ENCODE results near the gene CR1. TPM values are rescaled to one million over a fixed set of nuclear protein-coding genes. Genes with fewer than 3 reads are reported as not detected.
"Not testable (repeated sequence)": the region's sequence is repeated elsewhere in the genome, so short reads cannot be mapped to it uniquely, and the experiment has no call there.

The CR1 gene
- total and polyA plus RNA-seq, 2 donors = 1.5 to 1.6 TPM

GRCh38 chr1:207594095-207594494, 98.1 kb downstream of the CR1 start:
- not testable (repeated sequence) for H3K9me3 ChIP-seq (ENCODE audit: control insufficient read depth in 2 of 2, insufficient read depth in 1 of 2, low read length in 1 of 2); DNase-seq (ENCODE audit: low read depth in 6 of 9, low spot score in 9 of 9); H3K4me3 ChIP-seq (ENCODE audit: low read length in 2 of 2); H3K36me3 ChIP-seq (ENCODE audit: control insufficient read depth in 2 of 2, insufficient read depth in 2 of 2, low read length in 1 of 2); H3K27ac ChIP-seq (ENCODE audit: low read depth in 1 of 2, low read length in 1 of 2); H3K27me3 ChIP-seq (ENCODE audit: control insufficient read depth in 2 of 2, insufficient read depth in 1 of 2, low read length in 1 of 2); H3K4me1 ChIP-seq (ENCODE audit: control insufficient read depth in 2 of 2, insufficient read depth in 2 of 2, low read length in 2 of 2)
- WGBS = 98% methylated on average over 4 of the region's 4 CpGs

GRCh38 chr1:207603777-207604176, 107.8 kb downstream of the CR1 start:
- Histone ChIP-seq H3K4me1 (ENCODE audit: control insufficient read depth in 2 of 2, insufficient read depth in 2 of 2, low read length in 2 of 2) (no peaks in the 10 kb centered on the region), H3K36me3 (ENCODE audit: control insufficient read depth in 2 of 2, insufficient read depth in 2 of 2, low read length in 1 of 2) (no peaks in the 10 kb centered on the region), H3K4me3 (ENCODE audit: low read length in 2 of 2) (no peak overlapping the region), H3K27ac (ENCODE audit: low read depth in 1 of 2, low read length in 1 of 2) (no peak overlapping the region), H3K27me3 (ENCODE audit: control insufficient read depth in 2 of 2, insufficient read depth in 1 of 2, low read length in 1 of 2) (no peaks in the 10 kb centered on the region), H3K9me3 (ENCODE audit: control insufficient read depth in 2 of 2, insufficient read depth in 1 of 2, low read length in 1 of 2) (no peaks in the 10 kb centered on the region)
- DNase-seq (ENCODE audit: low read depth in 6 of 9, low spot score in 9 of 9) = no peak
- 94% methylated on average over 6 of the region's 6 CpGs for WGBS

GRCh38 chr1:207605444-207606361, 109.7 kb downstream of the CR1 start:
- WGBS = 98% methylated on average over 7 of the region's 7 CpGs
- no peak overlapping the region for H3K27ac ChIP-seq (ENCODE audit: low read depth in 1 of 2, low read length in 1 of 2)
- no peaks in the 10 kb centered on the region for H3K36me3 ChIP-seq (ENCODE audit: control insufficient read depth in 2 of 2, insufficient read depth in 2 of 2, low read length in 1 of 2)

GRCh38 chr1:207606362-207606755, 110.4 kb downstream of the CR1 start:
- Histone ChIP-seq H3K4me1 (ENCODE audit: control insufficient read depth in 2 of 2, insufficient read depth in 2 of 2, low read length in 2 of 2) (no peaks in the 10 kb centered on the region), H3K27ac (ENCODE audit: low read depth in 1 of 2, low read length in 1 of 2) (no peak overlapping the region), H3K4me3 (ENCODE audit: low read length in 2 of 2) (no peak overlapping the region), H3K27me3 (ENCODE audit: control insufficient read depth in 2 of 2, insufficient read depth in 1 of 2, low read length in 1 of 2) (no peaks in the 10 kb centered on the region), H3K36me3 (ENCODE audit: control insufficient read depth in 2 of 2, insufficient read depth in 2 of 2, low read length in 1 of 2) (no peaks in the 10 kb centered on the region), H3K9me3 (ENCODE audit: control insufficient read depth in 2 of 2, insufficient read depth in 1 of 2, low read length in 1 of 2) (no peaks in the 10 kb centered on the region)
- no peak for DNase-seq (ENCODE audit: low read depth in 6 of 9, low spot score in 9 of 9)
- WGBS = 92% methylated on average over 2 of the region's 2 CpGs

More at GRCh38 chr1:207605444-207606361, 109.7 kb downstream of the CR1 start:
- H3K4me1 ChIP-seq (ENCODE audit: control insufficient read depth in 2 of 2, insufficient read depth in 2 of 2, low read length in 2 of 2) = no peaks in the 10 kb centered on the region
- H3K4me3 ChIP-seq (ENCODE audit: low read length in 2 of 2) = no peak overlapping the region
- DNase-seq (ENCODE audit: low read depth in 6 of 9, low spot score in 9 of 9) = no peak
- no peaks in the 10 kb centered on the region for H3K27me3 ChIP-seq (ENCODE audit: control insufficient read depth in 2 of 2, insufficient read depth in 1 of 2, low read length in 1 of 2)
- H3K9me3 ChIP-seq (ENCODE audit: control insufficient read depth in 2 of 2, insufficient read depth in 1 of 2, low read length in 1 of 2) = no peaks in the 10 kb centered on the region

- Histone ChIP-seq H3K4me1 (ENCODE audit: control insufficient read depth in 2 of 2, insufficient read depth in 2 of 2, low read length in 2 of 2) (no peaks in the 10 kb centered on the region), H3K4me3 (ENCODE audit: low read length in 2 of 2) (no peak overlapping the region), H3K36me3 (ENCODE audit: control insufficient read depth in 2 of 2, insufficient read depth in 2 of 2, low read length in 1 of 2) (no peaks in the 10 kb centered on the region), H3K27me3 (ENCODE audit: control insufficient read depth in 2 of 2, insufficient read depth in 1 of 2, low read length in 1 of 2) (no peaks in the 10 kb centered on the region), H3K27ac (ENCODE audit: low read depth in 1 of 2, low read length in 1 of 2) (no peak overlapping the region), H3K9me3 (ENCODE audit: control insufficient read depth in 2 of 2, insufficient read depth in 1 of 2, low read length in 1 of 2) (peaks cover 0 to 8% of the 10 kb centered on the region in 2 donors)
- no peak for DNase-seq (ENCODE audit: low read depth in 6 of 9, low spot score in 9 of 9)
- WGBS = 89% methylated on average over 11 of the region's 11 CpGs
These were observed 116.8 kb downstream of the CR1 start for GRCh38 chr1:207612762-207613161.

- DNase-seq (ENCODE audit: low read depth in 6 of 9, low spot score in 9 of 9) = peak in 7 of 9 donors; percentile 10 to 57 (median 27)
- H3K27me3 ChIP-seq (ENCODE audit: control insufficient read depth in 2 of 2, insufficient read depth in 1 of 2, low read length in 1 of 2) = no peaks in the 10 kb centered on the region
- peak overlapping the region in 1 of 2 donors; percentile 42 for H3K27ac ChIP-seq (ENCODE audit: low read depth in 1 of 2, low read length in 1 of 2)
- no peak overlapping the region for H3K4me3 ChIP-seq (ENCODE audit: low read length in 2 of 2)
- H3K9me3 ChIP-seq (ENCODE audit: control insufficient read depth in 2 of 2, insufficient read depth in 1 of 2, low read length in 1 of 2) = no peaks in the 10 kb centered on the region
- H3K4me1 ChIP-seq (ENCODE audit: control insufficient read depth in 2 of 2, insufficient read depth in 2 of 2, low read length in 2 of 2) = no peaks in the 10 kb centered on the region
- no peaks in the 10 kb centered on the region for H3K36me3 ChIP-seq (ENCODE audit: control insufficient read depth in 2 of 2, insufficient read depth in 2 of 2, low read length in 1 of 2)
- 59% methylated on average over 7 of the region's 7 CpGs for whole genome bisulfite sequencing
These were observed 124.0 kb downstream of the CR1 start for GRCh38 chr1:207619871-207620542.

GRCh38 chr1:207620543-207620893, 124.6 kb downstream of the CR1 start:
- Histone ChIP-seq H3K36me3 (ENCODE audit: control insufficient read depth in 2 of 2, insufficient read depth in 2 of 2, low read length in 1 of 2) (no peaks in the 10 kb centered on the region), H3K9me3 (ENCODE audit: control insufficient read depth in 2 of 2, insufficient read depth in 1 of 2, low read length in 1 of 2) (no peaks in the 10 kb centered on the region), H3K4me3 (ENCODE audit: low read length in 2 of 2) (no peak overlapping the region), H3K27me3 (ENCODE audit: control insufficient read depth in 2 of 2, insufficient read depth in 1 of 2, low read length in 1 of 2) (no peaks in the 10 kb centered on the region), H3K27ac (ENCODE audit: low read depth in 1 of 2, low read length in 1 of 2) (no peak overlapping the region), H3K4me1 (ENCODE audit: control insufficient read depth in 2 of 2, insufficient read depth in 2 of 2, low read length in 2 of 2) (no peaks in the 10 kb centered on the region)
- DNase-seq (ENCODE audit: low read depth in 6 of 9, low spot score in 9 of 9) = no peak
- WGBS = 98% methylated on average over 2 of the region's 2 CpGs

GRCh38 chr1:207625504-207626071, 129.6 kb downstream of the CR1 start:
- H3K4me1 ChIP-seq (ENCODE audit: control insufficient read depth in 2 of 2, insufficient read depth in 2 of 2, low read length in 2 of 2); H3K9me3 ChIP-seq (ENCODE audit: control insufficient read depth in 2 of 2, insufficient read depth in 1 of 2, low read length in 1 of 2); H3K27ac ChIP-seq (ENCODE audit: low read depth in 1 of 2, low read length in 1 of 2); H3K27me3 ChIP-seq (ENCODE audit: control insufficient read depth in 2 of 2, insufficient read depth in 1 of 2, low read length in 1 of 2); H3K4me3 ChIP-seq (ENCODE audit: low read length in 2 of 2); H3K36me3 ChIP-seq (ENCODE audit: control insufficient read depth in 2 of 2, insufficient read depth in 2 of 2, low read length in 1 of 2); DNase-seq (ENCODE audit: low read depth in 6 of 9, low spot score in 9 of 9): not testable (repeated sequence)
- 96% methylated on average over 1 of the region's 1 CpG for WGBS

GRCh38 chr1:207626972-207627337, 131.0 kb downstream of the CR1 start:
- no peak overlapping the region for H3K4me3 ChIP-seq (ENCODE audit: low read length in 2 of 2)
- H3K4me1 ChIP-seq (ENCODE audit: control insufficient read depth in 2 of 2, insufficient read depth in 2 of 2, low read length in 2 of 2) = no peaks in the 10 kb centered on the region
- H3K27me3 ChIP-seq (ENCODE audit: control insufficient read depth in 2 of 2, insufficient read depth in 1 of 2, low read length in 1 of 2) = no peaks in the 10 kb centered on the region
- H3K36me3 ChIP-seq (ENCODE audit: control insufficient read depth in 2 of 2, insufficient read depth in 2 of 2, low read length in 1 of 2) = no peaks in the 10 kb centered on the region
- no peak for DNase-seq (ENCODE audit: low read depth in 6 of 9, low spot score in 9 of 9)
- no peaks in the 10 kb centered on the region for H3K9me3 ChIP-seq (ENCODE audit: control insufficient read depth in 2 of 2, insufficient read depth in 1 of 2, low read length in 1 of 2)
- no peak overlapping the region for H3K27ac ChIP-seq (ENCODE audit: low read depth in 1 of 2, low read length in 1 of 2)
- WGBS = 97% methylated on average over 1 of the region's 1 CpG

All from thymus (tissue), 11 donors.